Neural crest cell (in vitro differentiated cells): ENCODE measurements around the gene JUND. TPM values are rescaled to one million over a fixed set of nuclear protein-coding genes. Genes with fewer than 3 reads are reported as not detected.
A peak's percentile ranks its signal among the peaks of the same experiment; 100 is the strongest.

Experiments
- DNase-seq: peaks from one replicate; pipeline ENCODE4 v3.0.0; 2021; ENCODE audit warnings: low read depth, mixed read lengths, low spot score
- H3K27ac Mint-ChIP-seq: one replicate; pipeline ENCODE4 v1.8.0; 2021; ENCODE audit warnings: mild to moderate bottlenecking, mixed read lengths; ENCODE audit not compliant: unreplicated experiment
- H3K27me3 Mint-ChIP-seq: 2 replicates; pipeline ENCODE4 v1.8.0; 2021; ENCODE audit warnings: low read depth, mild to moderate bottlenecking, mixed read lengths
- H3K36me3 Mint-ChIP-seq: 2 replicates; pipeline ENCODE4 v1.8.0; 2021; ENCODE audit warnings: low read depth, mild to moderate bottlenecking, mixed read lengths
- H3K4me1 Mint-ChIP-seq: 2 replicates; pipeline ENCODE4 v1.8.0; 2021; ENCODE audit warnings: mixed read lengths
- H3K4me3 Mint-ChIP-seq: one replicate; pipeline ENCODE4 v1.8.0; 2021; ENCODE audit warnings: mild to moderate bottlenecking, mixed read lengths
- H3K9me3 Mint-ChIP-seq: 2 replicates; pipeline ENCODE4 v1.8.0; 2021; ENCODE audit warnings: mixed read lengths
- CTCF ChIP-seq: fragments of 200-600 bp; sonication (generic); conservative IDR thresholded peaks from 2 replicates; pipeline ENCODE4 v1.5.0; 2021; ENCODE audit warnings: antibody characterized with exemption, mild to moderate bottlenecking
- total RNA-seq: library from RNA; stranded (reverse); gene quantifications from 2 replicates; pipeline ENCODE4 v1.2.1, GENCODE V29; 2021

JUND gene
- total RNA-seq, 1 donor from 2014 or later = 85.1 TPM

GRCh38 chr19:18322759-18323460 lies 41.5 kb upstream of the JUND start, which contains the start of gene LSM4:
Gene LSM4, minus strand, starts transcription at chr19:18323076. Its CDS starts 56 bp downstream, at chr19:18323020.
- peak; percentile 47 for TF ChIP-seq CTCF
- no peaks in the 10 kb centered on the region for H3K27me3 Mint-ChIP-seq
- no peaks in the 10 kb centered on the region for H3K36me3 Mint-ChIP-seq
- peak within 1 kb of the TSS; percentile 90 for H3K27ac Mint-ChIP-seq
- no peaks in the 10 kb centered on the region for H3K9me3 Mint-ChIP-seq
- DNase-seq = peak; percentile 97
- H3K4me1 Mint-ChIP-seq = peaks cover 30% of the 10 kb centered on the region
- H3K4me3 Mint-ChIP-seq = peak within 1 kb of the TSS; percentile 95

- Mint-ChIP-seq H3K27ac (peak overlapping the region; percentile 76), H3K4me3 (peak overlapping the region; percentile 95), H3K36me3 (no peaks in the 10 kb centered on the region), H3K9me3 (no peaks in the 10 kb centered on the region), H3K4me1 (peaks cover 30% of the 10 kb centered on the region), H3K27me3 (no peaks in the 10 kb centered on the region)
- DNase-seq = peak; percentile 40
- no peak for TF ChIP-seq CTCF
Measured at GRCh38 chr19:18322318-18322758, 40.9 kb upstream of the JUND start.

GRCh38 chr19:18321734-18322102 lies 40.3 kb upstream of the JUND start:
- Mint-ChIP-seq H3K9me3 (no peaks in the 10 kb centered on the region), H3K27ac (peak overlapping the region; percentile 76), H3K27me3 (no peaks in the 10 kb centered on the region), H3K36me3 (no peaks in the 10 kb centered on the region), H3K4me3 (peak overlapping the region; percentile 95), H3K4me1 (peaks cover 30% of the 10 kb centered on the region)
- no peak for TF ChIP-seq CTCF
- no peak for DNase-seq

- Mint-ChIP-seq H3K27ac (peak overlapping the region; percentile 71), H3K36me3 (no peaks in the 10 kb centered on the region)
Measured at GRCh38 chr19:18320865-18321733, 39.7 kb upstream of the JUND start.

More at GRCh38 chr19:18320865-18321733, 39.7 kb upstream of the JUND start:
- DNase-seq = no peak
- Mint-ChIP-seq H3K9me3 (no peaks in the 10 kb centered on the region), H3K4me3 (peak overlapping the region; percentile 95), H3K4me1 (peaks cover 30% of the 10 kb centered on the region), H3K27me3 (no peaks in the 10 kb centered on the region)
- TF ChIP-seq CTCF = no peak
